NB4 (cell line): ENCODE results near the gene EMC1.
A peak's percentile ranks its signal among the peaks of the same experiment; 100 is the strongest.
"Not testable (repeated sequence)": the region's sequence is repeated elsewhere in the genome, so short reads cannot be mapped to it uniquely, and the experiment has no call there.

ENCODE experiments used
- DNase-seq: peaks from one replicate; pipeline ENCODE4 v3.0.0; 2010; ENCODE audit warnings: low read depth
- H3K4me3 ChIP-seq: one replicate; pipeline ENCODE4 v1.5.1; 2011; ENCODE audit warnings: mild to moderate bottlenecking, low read depth, low read length, moderate library complexity
- MYC ChIP-seq: IDR thresholded peaks from 2 replicates; pipeline ENCODE4 v1.6.1; 2011; ENCODE audit warnings: low read depth, low read length
- POLR2A ChIP-seq: IDR thresholded peaks from 2 replicates; pipeline ENCODE4 v1.6.1; 2011; ENCODE audit warnings: mild to moderate bottlenecking; ENCODE audit not compliant: insufficient read length; ENCODE audit errors: extremely low read depth
- TF ChIP-seq, protein P1 (sequence below): IDR thresholded peaks from one replicate; pipeline ENCODE4 v1.5.1; 2012; ENCODE audit warnings: low read depth, low read length
- TF ChIP-seq, protein P2 (sequence below): IDR thresholded peaks from 2 replicates; pipeline ENCODE4 v1.6.1; 2011; ENCODE audit warnings: low read depth, low read length

Gene EMC1

DNA sequence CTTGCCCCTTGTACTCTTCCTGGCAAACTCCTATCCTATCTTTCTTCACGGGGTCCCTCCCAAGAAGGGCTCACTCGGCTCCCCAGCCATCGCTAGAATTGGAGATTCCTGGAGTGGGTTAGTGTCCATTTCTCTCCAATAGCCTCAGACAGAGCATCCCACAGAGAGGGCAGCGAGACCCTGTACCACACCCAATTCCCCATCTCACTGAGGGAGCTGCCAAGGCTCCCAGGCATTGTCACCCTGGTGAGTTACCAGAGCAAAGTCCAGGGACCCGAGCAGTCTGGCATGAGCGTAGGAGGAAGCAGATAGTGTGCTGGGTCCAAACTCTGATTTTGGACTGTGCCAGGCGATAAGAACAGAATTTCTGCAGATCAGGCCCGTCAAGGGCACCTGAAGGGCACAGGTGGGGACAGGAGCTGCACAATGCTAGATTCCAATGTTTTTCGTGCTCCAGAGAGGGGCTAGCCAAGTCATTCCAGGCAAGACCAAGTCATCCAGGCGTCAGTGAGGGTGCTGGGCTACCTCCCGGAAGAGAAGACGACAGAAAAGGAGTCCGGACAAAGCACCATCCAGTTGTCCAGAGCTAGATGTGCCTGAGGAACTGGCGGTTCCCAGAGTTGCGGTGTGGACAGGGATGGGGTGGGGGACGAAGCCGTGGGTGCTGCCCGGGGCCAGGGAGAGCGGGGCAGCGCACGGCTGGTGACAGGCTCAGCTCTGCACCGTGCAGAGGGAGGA is 22.0 kb upstream of the EMC1 start:
- DNase-seq = no peak
- H3K4me3 ChIP-seq = no peak overlapping the region
- TF ChIP-seq, protein P1, sequence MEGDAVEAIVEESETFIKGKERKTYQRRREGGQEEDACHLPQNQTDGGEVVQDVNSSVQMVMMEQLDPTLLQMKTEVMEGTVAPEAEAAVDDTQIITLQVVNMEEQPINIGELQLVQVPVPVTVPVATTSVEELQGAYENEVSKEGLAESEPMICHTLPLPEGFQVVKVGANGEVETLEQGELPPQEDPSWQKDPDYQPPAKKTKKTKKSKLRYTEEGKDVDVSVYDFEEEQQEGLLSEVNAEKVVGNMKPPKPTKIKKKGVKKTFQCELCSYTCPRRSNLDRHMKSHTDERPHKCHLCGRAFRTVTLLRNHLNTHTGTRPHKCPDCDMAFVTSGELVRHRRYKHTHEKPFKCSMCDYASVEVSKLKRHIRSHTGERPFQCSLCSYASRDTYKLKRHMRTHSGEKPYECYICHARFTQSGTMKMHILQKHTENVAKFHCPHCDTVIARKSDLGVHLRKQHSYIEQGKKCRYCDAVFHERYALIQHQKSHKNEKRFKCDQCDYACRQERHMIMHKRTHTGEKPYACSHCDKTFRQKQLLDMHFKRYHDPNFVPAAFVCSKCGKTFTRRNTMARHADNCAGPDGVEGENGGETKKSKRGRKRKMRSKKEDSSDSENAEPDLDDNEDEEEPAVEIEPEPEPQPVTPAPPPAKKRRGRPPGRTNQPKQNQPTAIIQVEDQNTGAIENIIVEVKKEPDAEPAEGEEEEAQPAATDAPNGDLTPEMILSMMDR = no peak
- TF ChIP-seq POLR2A (no peak), MYC (no peak)
- TF ChIP-seq, protein P2, sequence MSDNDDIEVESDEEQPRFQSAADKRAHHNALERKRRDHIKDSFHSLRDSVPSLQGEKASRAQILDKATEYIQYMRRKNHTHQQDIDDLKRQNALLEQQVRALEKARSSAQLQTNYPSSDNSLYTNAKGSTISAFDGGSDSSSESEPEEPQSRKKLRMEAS = no peak

GRCh38 chr1:19272064-19272463 is 20.7 kb upstream of the EMC1 start:
- TF ChIP-seq, protein P1 = no peak
- TF ChIP-seq MYC (no peak), POLR2A (no peak)
- TF ChIP-seq, protein P2 = no peak
- H3K4me3 ChIP-seq = no peak overlapping the region
- no peak for DNase-seq

- H3K4me3 ChIP-seq, DNase-seq: not testable (repeated sequence)
Measured at GRCh38 chr1:19270343-19270730, 19.0 kb upstream of the EMC1 start.

GRCh38 chr1:19269427-19270342 is 18.4 kb upstream of the EMC1 start:
- not testable (repeated sequence) for H3K4me3 ChIP-seq, DNase-seq

- no peak for DNase-seq
- no peak overlapping the region for H3K4me3 ChIP-seq
- no peak for TF ChIP-seq MYC
Measured at GRCh38 chr1:19268445-19268844, 17.1 kb upstream of the EMC1 start.

GRCh38 chr1:19262744-19263143 is 11.4 kb upstream of the EMC1 start:
- no peak for TF ChIP-seq MYC
- TF ChIP-seq, protein P1 = no peak
- TF ChIP-seq POLR2A = no peak
- TF ChIP-seq, protein P2 = no peak
- H3K4me3 ChIP-seq = no peak overlapping the region
- DNase-seq = no peak

- TF ChIP-seq POLR2A = peak; percentile 22
- TF ChIP-seq, protein P1 = no peak
Measured at GRCh38 chr1:19262047-19262446, 10.7 kb upstream of the EMC1 start.

More at GRCh38 chr1:19262047-19262446, 10.7 kb upstream of the EMC1 start:
- no peak for DNase-seq
- H3K4me3 ChIP-seq = no peak overlapping the region
